Activated gamma-delta T cell treated with Interleukin-2 at 50 U/mL for 16 hours (primary cell): ENCODE measurements around the gene MTARC1.

Experiments used
- DNase-seq: peaks from one replicate; pipeline ENCODE4 v3.0.0-alpha.2; 2020

Gene MTARC1

DNA sequence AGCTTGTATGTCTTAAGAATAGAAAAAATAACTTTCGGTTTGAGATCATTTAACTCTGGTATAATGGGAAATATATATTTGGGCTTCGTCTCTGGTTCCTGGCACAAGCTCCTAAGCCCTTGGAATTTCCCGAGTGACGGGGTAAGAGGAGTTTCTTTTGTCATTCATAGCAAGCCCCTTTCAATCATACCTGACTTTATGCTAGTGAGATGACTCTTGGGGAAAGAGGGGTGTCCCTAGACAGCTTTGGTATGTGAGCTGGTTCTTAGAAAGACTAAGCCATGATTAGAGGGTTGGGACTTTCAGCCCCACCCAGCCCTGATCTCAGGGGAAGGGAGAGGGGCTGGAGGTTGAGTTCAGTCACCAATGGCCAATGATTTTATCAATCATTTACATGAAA is 13.9 kb upstream of the MTARC1 start:
- DNase-seq, result no peak

- DNase-seq, result peak; percentile 12
Measured at GRCh38 chr1:220775240-220775853, 11.4 kb upstream of the MTARC1 start.

- no peak for DNase-seq
Measured at GRCh38 chr1:220776254-220776653, 10.5 kb upstream of the MTARC1 start.

GRCh38 chr1:220776720-220777326 is 9.9 kb upstream of the MTARC1 start:
- peak; percentile 38 for DNase-seq

- no peak for DNase-seq
Measured at GRCh38 chr1:220783453-220783852, 3.3 kb upstream of the MTARC1 start.

DNA sequence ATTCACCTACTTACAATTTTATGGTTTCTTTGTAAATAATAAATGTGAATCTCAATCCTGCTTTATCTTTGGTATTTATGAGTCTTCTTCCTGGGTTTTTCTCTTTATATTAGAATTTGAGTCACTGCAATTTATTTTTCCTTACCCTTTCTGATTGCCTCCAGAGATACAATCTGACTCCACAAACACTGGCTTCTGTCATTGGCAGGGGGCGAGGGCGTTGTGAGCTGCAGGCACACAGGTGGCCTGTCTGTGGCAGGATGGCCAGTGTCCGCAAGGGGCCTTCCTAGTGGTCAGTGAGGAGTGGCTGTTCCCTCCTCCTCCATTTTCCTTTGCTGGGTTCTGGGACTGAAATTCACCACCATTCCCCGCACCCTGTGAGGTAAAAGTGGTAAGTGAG is 2.0 kb upstream of the MTARC1 start:
- no peak for DNase-seq

GRCh38 chr1:220785166-220786056 is 1.3 kb upstream of the MTARC1 start:
- DNase-seq, result no peak

DNA sequence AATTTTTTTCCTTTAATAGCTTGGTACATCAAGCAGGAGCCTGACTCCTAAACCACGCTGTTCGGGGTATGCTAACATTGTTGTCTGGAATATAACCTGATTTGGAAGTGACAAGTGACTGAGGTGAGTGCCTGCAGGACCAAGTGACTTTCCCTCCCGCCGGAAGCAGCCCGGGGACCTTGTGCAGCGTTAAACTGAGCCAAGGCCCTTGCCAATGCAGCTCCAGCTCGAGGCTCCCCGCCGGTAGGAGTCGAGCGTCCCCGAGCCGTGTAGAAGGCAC is 716 bp upstream of the MTARC1 start:
- DNase-seq, result no peak

- DNase-seq, result no peak
Measured at GRCh38 chr1:220787069-220787619, 431 bp downstream of the MTARC1 start.

DNA sequence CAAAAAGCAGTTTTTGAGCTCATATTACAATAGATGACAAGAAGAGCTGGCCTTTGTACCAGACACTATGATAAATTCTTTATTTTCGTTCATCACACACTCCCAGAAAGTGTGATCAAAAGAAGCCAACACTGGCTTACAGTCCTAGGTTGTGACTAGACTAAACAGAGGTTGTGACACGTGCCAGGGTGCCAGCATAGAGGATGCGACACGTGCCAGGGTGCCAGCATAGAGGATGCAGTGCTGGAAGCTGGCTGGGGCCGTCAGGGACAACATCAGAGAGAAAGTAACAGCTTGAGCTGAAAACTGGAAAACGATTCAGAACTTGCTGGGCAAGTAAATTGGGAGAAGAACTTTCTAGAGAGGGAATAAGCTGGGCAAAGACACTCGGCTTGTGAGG is 2.2 kb downstream of the MTARC1 start:
- no peak for DNase-seq

GRCh38 chr1:220789532-220790147 is 2.9 kb downstream of the MTARC1 start:
- no peak for DNase-seq

GRCh38 chr1:220791285-220791684 is 4.6 kb downstream of the MTARC1 start:
- no peak for DNase-seq

GRCh38 chr1:220791956-220792355 is 5.2 kb downstream of the MTARC1 start:
- DNase-seq, result no peak

- no peak for DNase-seq
Measured at GRCh38 chr1:220796530-220796929, 9.8 kb downstream of the MTARC1 start.

GRCh38 chr1:220797044-220797443 is 10.3 kb downstream of the MTARC1 start:
- no peak for DNase-seq

DNA sequence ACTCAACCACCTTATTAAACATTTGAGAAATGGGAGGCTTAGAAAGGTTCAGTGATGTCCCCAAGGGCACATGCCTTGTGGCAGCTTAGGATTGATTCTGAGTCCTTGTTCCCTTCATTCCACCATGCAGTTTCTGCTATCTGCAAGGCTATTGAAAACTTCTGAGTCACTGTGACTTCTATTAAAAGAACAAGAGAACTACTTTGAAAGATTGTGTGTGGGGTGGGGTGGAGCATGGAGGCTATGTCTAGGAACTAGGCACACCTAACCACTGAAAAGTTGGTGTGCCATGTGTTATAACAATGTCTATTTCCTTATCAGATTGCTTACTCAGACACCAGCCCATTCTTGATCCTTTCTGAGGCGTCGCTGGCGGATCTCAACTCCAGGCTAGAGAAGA is 10.8 kb downstream of the MTARC1 start:
- DNase-seq, result no peak

DNA sequence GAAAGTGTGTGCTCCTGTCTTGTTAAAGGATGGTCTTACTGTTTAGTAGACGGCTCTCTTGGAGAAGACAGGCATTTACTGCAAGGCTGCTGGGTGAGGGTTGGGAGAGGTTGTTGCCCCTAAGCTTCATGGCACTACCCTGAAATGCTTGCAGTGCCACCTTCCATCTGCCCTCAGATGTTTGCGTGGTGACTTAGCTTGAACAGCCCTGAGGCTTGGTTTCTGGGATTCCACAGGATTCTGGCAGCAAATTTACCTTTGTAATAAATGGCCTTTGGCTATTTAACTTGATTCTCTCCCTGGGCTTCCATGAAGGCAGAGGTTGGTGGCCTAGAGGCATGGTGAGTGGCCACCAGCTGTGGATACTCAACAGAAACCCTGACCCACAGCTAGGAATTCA is 11.6 kb downstream of the MTARC1 start:
- no peak for DNase-seq

- no peak for DNase-seq
Measured at GRCh38 chr1:220800262-220800661, 13.5 kb downstream of the MTARC1 start.

DNA sequence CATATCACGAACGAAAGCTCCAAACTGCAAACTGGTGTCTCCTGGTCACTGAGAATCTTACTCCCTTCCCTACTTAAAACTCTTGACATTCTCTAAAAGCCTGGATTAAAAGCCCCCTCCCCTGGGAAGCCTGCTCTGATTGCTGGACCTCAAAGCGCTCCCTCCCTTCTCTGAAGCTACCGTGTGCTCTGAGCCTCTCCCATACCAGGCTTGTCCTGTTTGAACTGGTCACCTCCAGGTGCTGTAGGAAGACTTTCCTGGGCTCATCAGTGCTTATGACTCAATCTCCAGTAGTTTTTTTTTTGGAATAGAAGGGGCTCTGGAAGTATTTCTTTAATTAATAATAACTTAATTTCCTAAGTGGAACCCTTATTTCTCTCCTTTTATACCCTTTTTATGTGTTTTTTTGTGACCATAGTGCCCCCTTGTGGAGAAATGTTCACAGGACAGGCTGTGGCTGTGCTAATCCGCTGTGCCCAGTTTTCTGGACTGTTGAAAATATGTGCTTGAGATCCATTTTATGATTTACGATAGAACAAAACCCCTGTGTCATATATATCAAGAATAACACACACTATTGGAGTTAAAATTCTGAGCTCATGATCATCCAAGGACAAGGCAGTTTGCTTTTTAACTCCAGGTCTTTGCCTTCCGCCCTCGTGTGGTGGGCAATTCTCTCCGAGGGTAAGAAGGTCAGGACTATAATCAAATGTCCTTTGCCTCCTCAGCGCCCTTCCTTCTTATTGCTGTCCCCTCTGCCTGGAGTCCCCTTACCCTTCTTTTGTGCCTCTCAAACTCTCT is 16.9 kb downstream of the MTARC1 start:
- DNase-seq, result no peak

DNA sequence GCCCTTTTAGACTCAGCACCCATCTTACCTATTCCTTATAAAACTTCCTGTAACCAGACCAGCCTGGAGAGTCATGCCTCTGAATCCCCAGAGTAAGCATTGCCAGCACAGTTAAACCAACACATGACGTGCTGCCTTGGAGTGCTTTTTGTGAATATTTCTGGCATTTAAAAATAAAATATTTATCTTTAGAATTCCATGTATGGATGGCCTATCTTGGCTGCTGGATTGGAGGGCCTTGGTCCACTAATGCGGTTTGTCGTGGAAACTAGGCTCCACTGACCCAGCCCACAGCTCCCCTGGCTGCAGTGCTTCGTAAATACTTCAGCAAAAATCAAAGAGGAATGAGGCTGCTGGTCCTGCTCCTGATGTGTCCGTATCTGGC is 17.5 kb downstream of the MTARC1 start:
- DNase-seq, result no peak

DNA sequence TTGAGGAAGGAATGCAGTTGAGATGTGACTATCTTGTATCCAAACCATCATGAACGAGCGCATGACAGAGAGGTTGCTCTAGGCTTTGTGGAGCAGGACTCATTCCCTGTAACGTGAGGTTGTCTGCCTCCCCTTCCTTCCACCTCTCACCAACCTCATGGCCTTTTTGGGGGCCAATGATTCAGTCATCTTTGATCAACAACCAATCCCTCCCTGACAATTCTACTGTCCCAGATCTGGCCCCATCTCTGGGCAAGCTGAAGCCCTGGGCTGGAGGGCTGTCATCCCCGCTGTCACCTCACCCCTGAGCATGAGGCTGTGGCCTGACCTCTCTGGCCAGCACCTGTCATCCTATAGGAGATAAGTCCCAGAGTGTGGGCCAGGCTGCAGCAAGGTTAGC is 19.7 kb downstream of the MTARC1 start:
- no peak for DNase-seq

DNA sequence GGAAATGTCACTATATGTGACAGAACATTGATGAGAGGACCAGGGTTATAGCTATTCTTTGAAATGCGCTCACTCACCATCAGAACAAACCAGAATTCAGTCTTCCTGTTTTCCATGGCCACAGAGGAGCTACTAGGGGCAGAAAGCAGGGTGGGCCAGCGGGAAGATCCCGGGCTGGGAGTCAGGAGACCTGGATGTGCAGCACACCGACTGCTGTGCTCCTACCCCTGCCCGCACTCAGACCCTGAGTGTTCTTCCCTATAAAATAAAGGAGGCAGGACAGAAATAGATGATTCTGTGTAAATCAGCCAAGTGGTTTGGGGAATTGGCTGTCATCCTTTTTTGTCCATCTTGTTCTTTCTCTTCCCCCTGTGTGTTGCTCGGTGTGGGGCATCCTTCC is 21.0 kb downstream of the MTARC1 start:
- DNase-seq, result no peak
